Measurements from ENCODE around the gene IL1RAP. TPM values are rescaled to one million over a fixed set of nuclear protein-coding genes. Genes with fewer than 3 reads are reported as not detected.

IL1RAP gene
- total and polyA plus RNA-seq, 9 of the 15 experiments (the other 6 are each of a cell fraction or from before 2014, with no cell fraction given) = 0.23 to 1.8 (median 0.88) TPM

- POLR2A ChIA-PET = no interaction called here
- no TSS peak for BruUV-seq (replicated peaks)
- Histone ChIP-seq H3K79me2 (ENCODE audit: control insufficient read depth, insufficient read depth, low read length) (no peaks in the 10 kb centered on the region), H3K9me1 (ENCODE audit: control insufficient read depth, insufficient read depth, low read length) (no peaks in the 10 kb centered on the region), H2AFZ (ENCODE audit: low read depth, low read length) (no peak overlapping the region), H3K9ac (ENCODE audit: insufficient read depth in 1 of 2, low read depth in 2 of 2, low read length in 2 of 2) (no peak overlapping the region), H3K9me3 (replicated peaks; ENCODE audit: control insufficient read depth, insufficient read depth, low read depth, low read length) (no peaks in the 10 kb centered on the region), H3K4me1 (replicated peaks in 1 of 2; ENCODE audit: control insufficient read depth in 2 of 2, insufficient read depth in 2 of 2, low read length in 2 of 2) (no peaks in the 10 kb centered on the region), H4K20me1 (replicated peaks; ENCODE audit: control insufficient read depth, insufficient read depth, low read length) (no peaks in the 10 kb centered on the region), H3K27me3 (ENCODE audit: control insufficient read depth in 2 of 2, insufficient read depth in 2 of 2, low read length in 2 of 2) (no peaks in the 10 kb centered on the region), H3K4me2 (ENCODE audit: insufficient read depth, low read length) (no peak overlapping the region), H3K27ac (ENCODE audit: extremely low read depth, low read depth, low read length) (no peak overlapping the region), H3K4me3 (no peak overlapping the region), H3K36me3 (ENCODE audit: control insufficient read depth, insufficient read depth, low read length) (no peaks in the 10 kb centered on the region)
- DNase-seq (ENCODE audit: extremely low read depth in 1 of 4, low spot score in 3 of 4) (no peak), FAIRE-seq (no peak), ATAC-seq (no peak)
- WGBS (ENCODE audit: insufficient coverage, low coverage, missing lambda C conversion rate) = 0% methylated on average over 2 of the region's 2 CpGs
- in situ Hi-C loops (cut with MboI) (no loop called here), intact Hi-C loops (cut with micrococcal nuclease) (no loop called here)
- CTCF ChIA-PET (ENCODE audit: low intra/inter-chr PET ratio) = no interaction called here
- no peak for TF ChIP-seq USF2 (CRISPR knock-in tag; IDR thresholded peaks at IDR 0.05)
- TF ChIP-seq ZNF717 (CRISPR knock-in tag; IDR thresholded peaks at IDR 0.05) = no peak
- TF ChIP-seq, protein P1, sequence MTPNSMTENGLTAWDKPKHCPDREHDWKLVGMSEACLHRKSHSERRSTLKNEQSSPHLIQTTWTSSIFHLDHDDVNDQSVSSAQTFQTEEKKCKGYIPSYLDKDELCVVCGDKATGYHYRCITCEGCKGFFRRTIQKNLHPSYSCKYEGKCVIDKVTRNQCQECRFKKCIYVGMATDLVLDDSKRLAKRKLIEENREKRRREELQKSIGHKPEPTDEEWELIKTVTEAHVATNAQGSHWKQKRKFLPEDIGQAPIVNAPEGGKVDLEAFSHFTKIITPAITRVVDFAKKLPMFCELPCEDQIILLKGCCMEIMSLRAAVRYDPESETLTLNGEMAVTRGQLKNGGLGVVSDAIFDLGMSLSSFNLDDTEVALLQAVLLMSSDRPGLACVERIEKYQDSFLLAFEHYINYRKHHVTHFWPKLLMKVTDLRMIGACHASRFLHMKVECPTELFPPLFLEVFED (CRISPR knock-in tag; conservative IDR thresholded peaks at IDR 0.05) = no peak
- no peak for TF ChIP-seq GABPB1 (CRISPR knock-in tag; IDR thresholded peaks at IDR 0.05)
- TF ChIP-seq POLR3G (IDR thresholded peaks at IDR 0.05; ENCODE audit: extremely low read depth, insufficient read length, insufficient replicate concordance) = no peak
- TF ChIP-seq, protein P2, sequence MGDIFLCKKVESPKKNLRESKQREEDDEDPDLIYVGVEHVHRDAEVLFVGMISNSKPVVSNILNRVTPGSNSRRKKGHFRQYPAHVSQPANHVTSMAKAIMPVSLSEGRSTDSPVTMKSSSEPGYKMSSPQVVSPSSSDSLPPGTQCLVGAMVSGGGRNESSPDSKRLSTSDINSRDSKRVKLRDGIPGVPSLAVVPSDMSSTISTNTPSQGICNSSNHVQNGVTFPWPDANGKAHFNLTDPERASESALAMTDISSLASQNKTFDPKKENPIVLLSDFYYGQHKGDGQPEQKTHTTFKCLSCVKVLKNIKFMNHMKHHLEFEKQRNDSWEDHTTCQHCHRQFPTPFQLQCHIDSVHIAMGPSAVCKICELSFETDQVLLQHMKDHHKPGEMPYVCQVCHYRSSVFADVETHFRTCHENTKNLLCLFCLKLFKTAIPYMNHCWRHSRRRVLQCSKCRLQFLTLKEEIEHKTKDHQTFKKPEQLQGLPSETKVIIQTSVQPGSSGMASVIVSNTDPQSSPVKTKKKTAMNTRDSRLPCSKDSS (IDR thresholded peaks at IDR 0.05; ENCODE audit: low read depth, partially characterized antibody) = no peak
- TF ChIP-seq, protein P3, sequence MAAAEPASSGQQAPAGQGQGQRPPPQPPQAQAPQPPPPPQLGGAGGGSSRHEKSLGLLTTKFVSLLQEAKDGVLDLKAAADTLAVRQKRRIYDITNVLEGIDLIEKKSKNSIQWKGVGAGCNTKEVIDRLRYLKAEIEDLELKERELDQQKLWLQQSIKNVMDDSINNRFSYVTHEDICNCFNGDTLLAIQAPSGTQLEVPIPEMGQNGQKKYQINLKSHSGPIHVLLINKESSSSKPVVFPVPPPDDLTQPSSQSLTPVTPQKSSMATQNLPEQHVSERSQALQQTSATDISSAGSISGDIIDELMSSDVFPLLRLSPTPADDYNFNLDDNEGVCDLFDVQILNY (CRISPR knock-in tag; IDR thresholded peaks at IDR 0.05) = no peak
- TF ChIP-seq ZC3H4 (CRISPR knock-in tag; IDR thresholded peaks at IDR 0.05; ENCODE audit: borderline replicate concordance) = no peak
Observed at GRCh38 chr3:190580417-190580816, 66.5 kb downstream of the IL1RAP start.
